Measurements from ENCODE around the gene PACC1.

Gene PACC1

GRCh38 chr1:212414328-212415106, at the start of gene PACC1:
Gene PACC1 (minus strand): TSS chr1:212414886. CDS start chr1:212414757, 129 bp downstream.
- Histone ChIP-seq H3K9me3 (ENCODE audit: control insufficient read depth, insufficient read depth, low read depth, low read length) (no peaks in the 10 kb centered on the region), H3K27me3 (ENCODE audit: control insufficient read depth, insufficient read depth, low read length) (peaks cover 11% of the 10 kb centered on the region; the same call in 1 of the 2 replicates), H3K4me1 (ENCODE audit: control insufficient read depth, insufficient read depth, low read length) (peaks cover 18% of the 10 kb centered on the region), H3K27ac (ENCODE audit: low read depth, low read length) (no peak within 1 kb of the TSS), H3K4me3 (ENCODE audit: low read depth, low read length) (peak within 1 kb of the TSS; percentile 74), H3K9ac (ENCODE audit: low read length) (peak within 1 kb of the TSS; percentile 64), H3K36me3 (ENCODE audit: control insufficient read depth, insufficient read depth, low read length) (peaks cover 21% of the 10 kb centered on the region)

- Histone ChIP-seq H3K4me1 (ENCODE audit: control insufficient read depth, insufficient read depth, low read length) (peaks cover 15% of the 10 kb centered on the region), H3K9me3 (ENCODE audit: control insufficient read depth, insufficient read depth, low read depth, low read length) (peaks cover 4% of the 10 kb centered on the region), H3K27me3 (ENCODE audit: control insufficient read depth, insufficient read depth, low read length) (no peaks in the 10 kb centered on the region), H3K9ac (ENCODE audit: low read length) (no peak overlapping the region), H3K27ac (ENCODE audit: low read depth, low read length) (no peak overlapping the region), H3K4me3 (ENCODE audit: low read depth, low read length) (no peak overlapping the region), H3K36me3 (ENCODE audit: control insufficient read depth, insufficient read depth, low read length) (no peaks in the 10 kb centered on the region)
Observed at GRCh38 chr1:212463565-212464285, 49.0 kb upstream of the PACC1 start.

DNA sequence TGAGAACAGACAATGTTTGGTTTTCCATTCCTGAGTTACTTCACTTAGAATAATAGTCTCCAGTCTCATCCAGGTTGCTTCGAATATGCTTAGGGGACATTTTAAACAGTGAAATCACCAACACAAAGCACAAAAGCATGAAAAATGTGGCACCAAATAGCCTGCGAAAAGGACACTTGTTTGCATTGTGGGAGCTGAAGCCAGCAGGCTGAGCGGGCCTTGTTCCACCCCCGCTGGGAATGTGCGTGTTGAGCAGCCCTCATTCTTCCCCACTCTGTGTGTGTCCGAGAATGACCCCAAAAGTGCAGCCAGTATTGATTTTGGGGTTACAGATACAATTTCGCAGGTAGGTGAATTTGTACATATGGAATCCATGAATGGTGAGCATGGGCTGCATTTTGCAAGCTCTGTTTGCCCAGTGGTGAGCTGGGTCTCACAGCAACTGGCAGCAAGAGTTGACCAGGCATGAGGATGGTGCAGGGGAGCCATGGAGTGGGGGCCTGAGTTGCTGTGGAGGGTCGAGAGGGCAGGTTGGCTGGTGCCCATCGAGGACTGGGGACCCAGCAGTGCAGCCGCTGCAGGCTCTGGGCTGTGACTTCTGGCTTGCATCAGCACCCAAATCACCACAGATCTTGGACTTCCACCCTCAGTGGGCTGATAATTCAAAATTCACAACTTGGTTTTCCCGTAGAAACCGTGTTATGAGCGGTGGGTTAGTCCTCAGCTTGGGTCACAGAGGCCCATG, 47.4 kb upstream of the PACC1 start:
- no peak overlapping the region for H3K27ac ChIP-seq (ENCODE audit: low read depth, low read length)
- H3K27me3 ChIP-seq (ENCODE audit: control insufficient read depth, insufficient read depth, low read length), result no peaks in the 10 kb centered on the region
- H3K9ac ChIP-seq (ENCODE audit: low read length), result no peak overlapping the region

DNA sequence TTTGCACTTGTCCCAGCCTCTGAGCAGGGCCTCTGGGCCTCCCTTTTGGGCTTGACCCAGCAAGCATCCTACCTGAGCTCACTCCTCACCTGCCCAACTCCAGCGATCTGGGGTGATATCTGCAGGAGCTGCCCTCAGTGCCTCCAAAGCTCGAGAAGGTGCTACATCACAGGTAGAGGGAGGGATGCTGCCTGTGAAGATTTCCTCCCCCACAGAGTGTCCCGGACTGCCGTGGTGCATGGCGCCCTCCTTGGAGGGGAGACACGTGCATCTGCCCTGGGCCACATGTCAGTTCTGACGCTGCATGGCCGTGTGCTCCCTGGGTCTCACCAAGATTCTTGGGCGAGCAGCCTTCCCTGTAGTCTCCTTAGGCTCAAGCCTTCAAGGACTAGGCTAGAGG, 45.7 kb upstream of the PACC1 start:
- peaks cover 15% of the 10 kb centered on the region for H3K4me1 ChIP-seq (ENCODE audit: control insufficient read depth, insufficient read depth, low read length)
- no peak overlapping the region for H3K9ac ChIP-seq (ENCODE audit: low read length)
- no peaks in the 10 kb centered on the region for H3K27me3 ChIP-seq (ENCODE audit: control insufficient read depth, insufficient read depth, low read length)
- no peak overlapping the region for H3K4me3 ChIP-seq (ENCODE audit: low read depth, low read length)
- H3K36me3 ChIP-seq (ENCODE audit: control insufficient read depth, insufficient read depth, low read length), result no peaks in the 10 kb centered on the region
- H3K9me3 ChIP-seq (ENCODE audit: control insufficient read depth, insufficient read depth, low read depth, low read length), result 0 out of 2 replicates have a peak, but pooled peaks cover 6% of the 10 kb centered on the region
- no peak overlapping the region for H3K27ac ChIP-seq (ENCODE audit: low read depth, low read length)

More for the DNA sequence above, 47.4 kb upstream of the PACC1 start:
- H3K4me1 ChIP-seq (ENCODE audit: control insufficient read depth, insufficient read depth, low read length), result peaks cover 15% of the 10 kb centered on the region
- H3K9me3 ChIP-seq (ENCODE audit: control insufficient read depth, insufficient read depth, low read depth, low read length), result 0 out of 2 replicates have a peak, but pooled peaks cover 6% of the 10 kb centered on the region
- H3K4me3 ChIP-seq (ENCODE audit: low read depth, low read length), result no peak overlapping the region
- H3K36me3 ChIP-seq (ENCODE audit: control insufficient read depth, insufficient read depth, low read length), result no peaks in the 10 kb centered on the region

DNA sequence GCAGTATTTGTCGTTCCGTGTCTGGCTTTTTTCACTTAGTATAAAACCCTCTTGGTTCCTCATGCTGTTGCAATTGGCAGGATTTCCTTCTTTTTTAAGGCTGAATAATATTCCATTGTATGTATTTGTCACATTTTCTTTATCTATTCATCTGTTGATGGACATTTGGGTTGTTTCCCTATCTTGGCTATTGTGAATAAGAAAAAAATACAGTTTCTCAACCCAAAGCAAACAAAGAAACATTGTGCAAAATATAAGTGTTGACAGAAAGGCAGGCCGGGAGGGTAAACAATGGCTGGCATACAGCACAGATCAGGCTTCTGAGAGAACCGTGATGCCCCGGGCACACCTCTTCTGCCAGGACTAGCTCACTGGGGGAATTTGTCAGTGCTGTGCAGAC, 45.0 kb upstream of the PACC1 start:
- Histone ChIP-seq H3K4me3 (ENCODE audit: low read depth, low read length) (no peak overlapping the region), H3K27me3 (ENCODE audit: control insufficient read depth, insufficient read depth, low read length) (no peaks in the 10 kb centered on the region), H3K9me3 (ENCODE audit: control insufficient read depth, insufficient read depth, low read depth, low read length) (0 out of 2 replicates have a peak, but pooled peaks cover 6% of the 10 kb centered on the region), H3K4me1 (ENCODE audit: control insufficient read depth, insufficient read depth, low read length) (peaks cover 15% of the 10 kb centered on the region), H3K9ac (ENCODE audit: low read length) (no peak overlapping the region), H3K36me3 (ENCODE audit: control insufficient read depth, insufficient read depth, low read length) (no peaks in the 10 kb centered on the region), H3K27ac (ENCODE audit: low read depth, low read length) (no peak overlapping the region)

GRCh38 chr1:212458817-212459216, 44.1 kb upstream of the PACC1 start:
- Histone ChIP-seq H3K9ac (ENCODE audit: low read length) (no peak overlapping the region), H3K27me3 (ENCODE audit: control insufficient read depth, insufficient read depth, low read length) (no peaks in the 10 kb centered on the region), H3K27ac (ENCODE audit: low read depth, low read length) (no peak overlapping the region), H3K9me3 (ENCODE audit: control insufficient read depth, insufficient read depth, low read depth, low read length) (0 out of 2 replicates have a peak, but pooled peaks cover 6% of the 10 kb centered on the region), H3K4me1 (ENCODE audit: control insufficient read depth, insufficient read depth, low read length) (peaks cover 14% of the 10 kb centered on the region), H3K36me3 (ENCODE audit: control insufficient read depth, insufficient read depth, low read length) (no peaks in the 10 kb centered on the region), H3K4me3 (ENCODE audit: low read depth, low read length) (no peak overlapping the region)

DNA sequence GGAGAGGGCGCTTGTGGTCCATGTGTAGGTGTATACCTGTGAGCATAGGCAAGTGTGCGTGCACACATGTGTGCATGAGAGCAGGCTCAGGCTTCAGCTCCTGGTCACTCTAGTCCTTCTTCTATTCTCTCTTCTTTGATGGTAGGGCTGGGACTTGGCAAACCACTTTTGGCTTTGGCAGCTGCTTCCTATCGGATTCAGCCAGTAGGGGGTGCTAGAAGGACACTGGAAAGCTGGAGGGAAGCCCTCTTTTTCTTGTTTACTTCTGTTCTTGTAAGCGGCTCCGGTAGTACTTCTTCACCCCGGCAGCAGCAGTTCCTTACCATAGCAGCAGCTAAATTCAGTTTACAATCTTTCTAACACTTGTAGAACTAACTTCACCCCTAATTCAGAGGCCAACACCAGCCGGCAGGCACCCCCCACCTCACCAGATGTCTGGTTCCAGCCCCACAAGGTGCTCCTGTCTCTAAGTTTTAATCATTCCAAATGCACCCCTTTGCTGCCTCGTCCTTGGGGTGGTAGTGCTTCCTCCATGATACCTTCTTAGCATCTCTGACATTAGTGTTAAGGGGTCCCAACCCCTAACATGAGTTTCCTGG, 43.2 kb upstream of the PACC1 start:
- no peaks in the 10 kb centered on the region for H3K36me3 ChIP-seq (ENCODE audit: control insufficient read depth, insufficient read depth, low read length)

GRCh38 chr1:212455803-212456528, 41.3 kb upstream of the PACC1 start:
- H3K27me3 ChIP-seq (ENCODE audit: control insufficient read depth, insufficient read depth, low read length), result no peaks in the 10 kb centered on the region
- H3K4me1 ChIP-seq (ENCODE audit: control insufficient read depth, insufficient read depth, low read length), result no peaks in the 10 kb centered on the region
- 0 out of 2 replicates have a peak, but pooled peaks cover 6% of the 10 kb centered on the region for H3K9me3 ChIP-seq (ENCODE audit: control insufficient read depth, insufficient read depth, low read depth, low read length)
- no peak overlapping the region for H3K9ac ChIP-seq (ENCODE audit: low read length)
- H3K27ac ChIP-seq (ENCODE audit: low read depth, low read length), result no peak overlapping the region
- no peaks in the 10 kb centered on the region for H3K36me3 ChIP-seq (ENCODE audit: control insufficient read depth, insufficient read depth, low read length)
- H3K4me3 ChIP-seq (ENCODE audit: low read depth, low read length), result no peak overlapping the region

More for the DNA sequence above, 43.2 kb upstream of the PACC1 start:
- no peak overlapping the region for H3K27ac ChIP-seq (ENCODE audit: low read depth, low read length)
- H3K4me1 ChIP-seq (ENCODE audit: control insufficient read depth, insufficient read depth, low read length), result peaks cover 5% of the 10 kb centered on the region; the same call in 1 of the 2 replicates
- 0 out of 2 replicates have a peak, but pooled peaks cover 6% of the 10 kb centered on the region for H3K9me3 ChIP-seq (ENCODE audit: control insufficient read depth, insufficient read depth, low read depth, low read length)
- no peak overlapping the region for H3K4me3 ChIP-seq (ENCODE audit: low read depth, low read length)
- H3K9ac ChIP-seq (ENCODE audit: low read length), result no peak overlapping the region
- no peaks in the 10 kb centered on the region for H3K27me3 ChIP-seq (ENCODE audit: control insufficient read depth, insufficient read depth, low read length)

DNA sequence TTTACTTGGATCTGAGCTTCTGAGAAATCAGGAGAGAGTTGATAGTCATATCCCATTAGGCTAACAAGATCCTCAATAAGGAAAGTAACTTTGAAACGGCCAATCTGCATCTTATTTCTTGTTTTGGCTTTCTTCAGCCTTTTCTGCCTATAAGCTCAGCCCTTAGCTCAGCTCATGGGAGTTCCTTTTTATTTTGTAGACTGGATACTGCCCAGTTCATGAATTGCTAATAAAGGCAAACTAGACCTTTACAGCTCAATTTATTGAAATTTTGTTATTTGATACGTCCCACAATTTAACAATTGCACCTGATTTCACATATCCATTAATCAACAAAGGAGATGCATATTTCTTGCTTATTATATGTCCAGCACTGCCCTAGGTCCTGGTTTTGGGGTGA, 40.7 kb upstream of the PACC1 start:
- Histone ChIP-seq H3K9me3 (ENCODE audit: control insufficient read depth, insufficient read depth, low read depth, low read length) (0 out of 2 replicates have a peak, but pooled peaks cover 6% of the 10 kb centered on the region), H3K9ac (ENCODE audit: low read length) (no peak overlapping the region), H3K4me3 (ENCODE audit: low read depth, low read length) (no peak overlapping the region), H3K4me1 (ENCODE audit: control insufficient read depth, insufficient read depth, low read length) (no peaks in the 10 kb centered on the region), H3K27ac (ENCODE audit: low read depth, low read length) (no peak overlapping the region), H3K36me3 (ENCODE audit: control insufficient read depth, insufficient read depth, low read length) (no peaks in the 10 kb centered on the region), H3K27me3 (ENCODE audit: control insufficient read depth, insufficient read depth, low read length) (no peaks in the 10 kb centered on the region)

GRCh38 chr1:212454741-212455140, 40.1 kb upstream of the PACC1 start:
- H3K36me3 ChIP-seq (ENCODE audit: control insufficient read depth, insufficient read depth, low read length), result no peaks in the 10 kb centered on the region
- H3K27ac ChIP-seq (ENCODE audit: low read depth, low read length), result no peak overlapping the region
- H3K27me3 ChIP-seq (ENCODE audit: control insufficient read depth, insufficient read depth, low read length), result no peaks in the 10 kb centered on the region
- H3K9ac ChIP-seq (ENCODE audit: low read length), result no peak overlapping the region
- no peaks in the 10 kb centered on the region for H3K4me1 ChIP-seq (ENCODE audit: control insufficient read depth, insufficient read depth, low read length)
- H3K4me3 ChIP-seq (ENCODE audit: low read depth, low read length), result no peak overlapping the region
- H3K9me3 ChIP-seq (ENCODE audit: control insufficient read depth, insufficient read depth, low read depth, low read length), result 0 out of 2 replicates have a peak, but pooled peaks cover 6% of the 10 kb centered on the region
